MM.1S (cell line): ENCODE measurements around the gene NEFH.

Experiments
- DNase-seq: peaks from one replicate; pipeline ENCODE4 v3.0.0-alpha.2; 2015
- H2AFZ ChIP-seq: fragments of 300-600 bp; sonication (generic); 2 replicates; pipeline ENCODE4 v1.6.0; 2016; ENCODE audit warnings: antibody characterized with exemption, low read length
- H3F3A ChIP-seq: fragments of 300-600 bp; sonication (generic); 2 replicates; pipeline ENCODE4 v1.6.1; 2016; ENCODE audit warnings: mild to moderate bottlenecking, antibody characterized with exemption, low read length, moderate library complexity, mixed read lengths; ENCODE audit not compliant: insufficient read depth
- H3K27ac ChIP-seq: fragments of 300-600 bp; sonication (generic); 2 replicates; pipeline ENCODE4 v1.5.1; 2016; ENCODE audit warnings: mild to moderate bottlenecking, low read length
- H3K27me3 ChIP-seq: fragments of 300-600 bp; sonication (generic); replicated peaks from 2 replicates; pipeline ENCODE4 v1.6.0; 2016; ENCODE audit warnings: low read length; ENCODE audit not compliant: insufficient read depth
- H3K36me3 ChIP-seq: fragments of 300-600 bp; sonication (generic); replicated peaks from 2 replicates; pipeline ENCODE4 v1.6.1; 2016; ENCODE audit warnings: mild to moderate bottlenecking, low read length, mixed read lengths; ENCODE audit not compliant: insufficient read depth
- H3K4me1 ChIP-seq: fragments of 300-600 bp; sonication (generic); 2 replicates; pipeline ENCODE4 v1.6.1; 2016; ENCODE audit warnings: low read length, mixed read lengths
- H3K4me2 ChIP-seq: fragments of 300-600 bp; sonication (generic); 2 replicates; pipeline ENCODE4 v1.6.0; 2016; ENCODE audit warnings: low read depth, low read length
- H3K4me3 ChIP-seq: fragments of 300-600 bp; sonication (generic); 2 replicates; pipeline ENCODE4 v1.5.1; 2016; ENCODE audit warnings: low read length, mixed read lengths
- H3K79me2 ChIP-seq: fragments of 300-600 bp; sonication (generic); 2 replicates; pipeline ENCODE4 v1.6.1; 2016; ENCODE audit warnings: mixed run types, low read length, mixed read lengths
- H3K9ac ChIP-seq: fragments of 300-600 bp; sonication (generic); 2 replicates; pipeline ENCODE4 v1.6.1; 2016; ENCODE audit warnings: low read length, mixed read lengths
- H3K9me2 ChIP-seq: fragments of 300-600 bp; sonication (generic); replicated peaks from 2 replicates; pipeline ENCODE4 v1.6.1; 2016; ENCODE audit warnings: mild to moderate bottlenecking, low read length, mixed read lengths; ENCODE audit not compliant: insufficient read depth
- H3K9me3 ChIP-seq: fragments of 300-600 bp; sonication (generic); replicated peaks from 2 replicates; pipeline ENCODE4 v1.6.1; 2016; ENCODE audit warnings: mild to moderate bottlenecking, low read length, mixed read lengths; ENCODE audit not compliant: insufficient read depth
- H4K20me1 ChIP-seq: fragments of 300-600 bp; sonication (generic); 2 replicates; pipeline ENCODE4 v1.6.1; 2016; ENCODE audit warnings: mild to moderate bottlenecking, low read length, moderate library complexity, mixed read lengths; ENCODE audit not compliant: insufficient read depth
- CTCF ChIP-seq: fragments of 300-600 bp; sonication (generic); IDR thresholded peaks from 2 replicates; pipeline ENCODE4 v1.5.1; 2016; ENCODE audit warnings: antibody characterized with exemption, low read length, mixed read lengths
- EZH2 ChIP-seq: fragments of 300-600 bp; sonication (generic); optimal IDR thresholded peaks from 2 replicates; pipeline ENCODE3; 2017; ENCODE audit warnings: low read depth, mild to moderate bottlenecking, antibody characterized with exemption, low read length, mixed read lengths
- EZH2phosphoT487 ChIP-seq: fragments of 300-600 bp; sonication (generic); IDR thresholded peaks from 2 replicates; pipeline ENCODE4 v1.6.1; 2018; ENCODE audit warnings: antibody characterized with exemption, low read length

NEFH gene

GRCh38 chr22:29510542-29510941, 30.5 kb downstream of the NEFH start:
- Histone ChIP-seq H3K27me3 (no peaks in the 10 kb centered on the region), H3K9ac (no peak overlapping the region), H3K9me3 (no peaks in the 10 kb centered on the region), H2AFZ (no peak overlapping the region), H3K4me3 (no peak overlapping the region), H3F3A (no peaks in the 10 kb centered on the region), H3K9me2 (no peaks in the 10 kb centered on the region), H3K36me3 (peaks cover 5% of the 10 kb centered on the region; the same call in 1 of the 2 replicates), H3K4me1 (no peaks in the 10 kb centered on the region), H3K4me2 (no peak overlapping the region), H4K20me1 (no peaks in the 10 kb centered on the region), H3K79me2 (no peaks in the 10 kb centered on the region), H3K27ac (no peak overlapping the region)
- no peak for DNase-seq
- no peak for TF ChIP-seq CTCF
- no peak for TF ChIP-seq EZH2phosphoT487
- no peak for TF ChIP-seq EZH2

GRCh38 chr22:29511126-29511862, 31.3 kb downstream of the NEFH start:
- no peaks in the 10 kb centered on the region for H3K9me2 ChIP-seq
- no peaks in the 10 kb centered on the region for H3K4me1 ChIP-seq
- no peaks in the 10 kb centered on the region for H4K20me1 ChIP-seq
- no peaks in the 10 kb centered on the region for H3K9me3 ChIP-seq
- no peaks in the 10 kb centered on the region for H3K27me3 ChIP-seq
- H3K4me3 ChIP-seq, result no peak overlapping the region
- TF ChIP-seq EZH2phosphoT487, result no peak
- no peak overlapping the region for H3K27ac ChIP-seq
- H3F3A ChIP-seq, result no peaks in the 10 kb centered on the region
- no peak overlapping the region for H2AFZ ChIP-seq
- H3K9ac ChIP-seq, result no peak overlapping the region
- no peak overlapping the region for H3K4me2 ChIP-seq
- no peaks in the 10 kb centered on the region for H3K79me2 ChIP-seq
- DNase-seq, result no peak
- peaks cover 5% of the 10 kb centered on the region for H3K36me3 ChIP-seq

- no peak for DNase-seq
- no peaks in the 10 kb centered on the region for H3K4me1 ChIP-seq
- no peaks in the 10 kb centered on the region for H4K20me1 ChIP-seq
- no peaks in the 10 kb centered on the region for H3K79me2 ChIP-seq
- H3K27ac ChIP-seq, result no peak overlapping the region
- no peaks in the 10 kb centered on the region for H3K9me3 ChIP-seq
- peaks cover 5% of the 10 kb centered on the region for H3K36me3 ChIP-seq
- H3K4me3 ChIP-seq, result no peak overlapping the region
- TF ChIP-seq EZH2 (no peak), EZH2phosphoT487 (no peak), CTCF (no peak)
- H2AFZ ChIP-seq, result no peak overlapping the region
- no peaks in the 10 kb centered on the region for H3K27me3 ChIP-seq
- H3K4me2 ChIP-seq, result no peak overlapping the region
- H3K9ac ChIP-seq, result no peak overlapping the region
- no peaks in the 10 kb centered on the region for H3K9me2 ChIP-seq
- H3F3A ChIP-seq, result no peaks in the 10 kb centered on the region
Observed at GRCh38 chr22:29512031-29512430, 32.0 kb downstream of the NEFH start.

GRCh38 chr22:29517215-29517908, 37.3 kb downstream of the NEFH start:
- DNase-seq, result no peak
- no peaks in the 10 kb centered on the region for H3K4me1 ChIP-seq
- H3F3A ChIP-seq, result no peaks in the 10 kb centered on the region
- no peaks in the 10 kb centered on the region for H3K27me3 ChIP-seq
- H4K20me1 ChIP-seq, result no peaks in the 10 kb centered on the region
- H3K9ac ChIP-seq, result no peak overlapping the region
- no peak overlapping the region for H2AFZ ChIP-seq
- no peak for TF ChIP-seq CTCF
- TF ChIP-seq EZH2phosphoT487, result no peak
- no peaks in the 10 kb centered on the region for H3K9me3 ChIP-seq
- H3K79me2 ChIP-seq, result no peaks in the 10 kb centered on the region
- H3K36me3 ChIP-seq, result no peaks in the 10 kb centered on the region; the same call in 1 of the 2 replicates
- H3K4me3 ChIP-seq, result no peak overlapping the region
- no peaks in the 10 kb centered on the region for H3K9me2 ChIP-seq
- H3K4me2 ChIP-seq, result no peak overlapping the region
- no peak overlapping the region; the same call in 1 of the 2 replicates for H3K27ac ChIP-seq
